HCT116 (cell line): Measurements from ENCODE around the gene FBN3.

Experiments
- CEBPB ChIP-seq: IDR thresholded peaks from 2 replicates; pipeline ENCODE4 v1.6.1; 2012; ENCODE audit warnings: low read depth
- CTCF ChIP-seq, 3 experiments: fragments of 200-600 bp in 1 of 3; sonication (generic) in 1 of 3; IDR thresholded peaks in 2 of 3; conservative IDR thresholded peaks in 1 of 3; 2 replicates each; pipeline ENCODE4 v1.5.1; 2012 to 2017; ENCODE audit warnings: low read depth in 2 of 3, low read length in 2 of 3, antibody characterized with exemption in 1 of 3, borderline replicate concordance in 1 of 3, control low read depth in 1 of 3, mild to moderate bottlenecking in 1 of 3, mixed read lengths in 1 of 3, mixed run types in 1 of 3, moderate library complexity in 1 of 3; ENCODE audit not compliant: insufficient read depth in 1 of 3
- EZH2 ChIP-seq: fragments of 200-600 bp; sonication (generic); IDR thresholded peaks from 2 replicates; pipeline ENCODE4 v1.6.1; 2017; ENCODE audit warnings: antibody characterized with exemption, mixed run types
- POLR2A ChIP-seq: IDR thresholded peaks from 2 replicates; pipeline ENCODE4 v1.7.0; 2011; ENCODE audit warnings: borderline replicate concordance; ENCODE audit not compliant: insufficient read depth, insufficient read length; ENCODE audit errors: extremely low read depth
- RAD21 ChIP-seq: IDR thresholded peaks from 2 replicates; pipeline ENCODE4 v1.6.1; 2012; ENCODE audit warnings: low read depth, mild to moderate bottlenecking
- REST ChIP-seq: IDR thresholded peaks from 2 replicates; pipeline ENCODE4 v1.6.1; 2012; ENCODE audit warnings: low read depth
- SP1 ChIP-seq: IDR thresholded peaks from 2 replicates; pipeline ENCODE4 v1.6.1; 2012; ENCODE audit warnings: low read depth

- TF ChIP-seq POLR2A (no peak), EZH2 (no peak), CEBPB (no peak), CTCF (IDR thresholded peaks at IDR 0.05 in 2 of 3, conservative IDR thresholded peaks at IDR 0.05 in 1 of 3; ENCODE audit: borderline replicate concordance in 1 of 3, insufficient read depth in 1 of 3, low read depth in 2 of 3, low read length in 2 of 3) (no peak), REST (no peak), SP1 (no peak), RAD21 (no peak)
Observed at GRCh38 chr19:8079988-8080387, 69.4 kb downstream of the FBN3 start.
